HG03460 (cell line): ENCODE measurements around the gene TMEM50B.
"Not testable (repeated sequence)": the region's sequence is repeated elsewhere in the genome, so short reads cannot be mapped to it uniquely, and the experiment has no call there.

ENCODE experiments used
- ATAC-seq: cut with Tn5 transposase; IDR thresholded peaks from one replicate; pipeline ENCODE4 v1.9.1; 2021; ENCODE audit not compliant: unreplicated experiment

TMEM50B gene

DNA sequence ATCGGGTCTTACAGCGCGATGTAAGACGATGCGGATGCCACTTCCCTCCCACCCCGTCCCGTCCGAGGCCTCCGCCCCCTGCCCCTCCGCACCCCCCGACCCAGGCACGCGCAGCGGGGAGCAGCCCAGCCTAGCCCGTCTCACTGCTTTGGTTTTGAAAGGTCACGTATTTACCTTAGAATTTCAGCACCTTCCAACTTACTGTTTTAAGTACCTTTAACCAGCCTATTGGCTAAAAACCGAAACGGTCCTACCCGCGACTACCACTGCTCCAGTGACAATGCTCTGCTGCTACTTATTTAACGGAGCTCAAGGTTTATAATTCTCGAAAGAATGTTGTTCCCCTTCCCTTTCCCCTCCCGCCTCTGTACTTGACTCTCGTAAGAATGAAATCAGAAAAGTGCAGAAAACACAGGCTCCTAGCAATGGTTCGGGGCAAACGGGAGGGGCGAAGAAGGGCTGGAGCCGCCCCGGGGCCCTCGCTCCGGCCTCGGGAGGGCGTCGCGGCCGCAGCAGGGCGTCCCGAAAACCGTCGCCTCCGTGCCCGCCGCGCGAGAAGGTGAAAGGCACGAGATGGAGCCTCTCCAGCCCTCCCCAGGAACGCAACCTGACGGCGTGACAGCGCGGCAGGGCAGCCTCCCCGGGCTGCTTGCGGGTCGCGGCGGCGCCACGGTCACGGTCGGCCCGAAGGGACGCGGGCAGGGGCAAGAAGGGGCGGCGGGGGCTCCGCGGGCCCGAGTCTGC lies 667 bp downstream of the TMEM50B start:
- peak; percentile 18 for ATAC-seq

DNA sequence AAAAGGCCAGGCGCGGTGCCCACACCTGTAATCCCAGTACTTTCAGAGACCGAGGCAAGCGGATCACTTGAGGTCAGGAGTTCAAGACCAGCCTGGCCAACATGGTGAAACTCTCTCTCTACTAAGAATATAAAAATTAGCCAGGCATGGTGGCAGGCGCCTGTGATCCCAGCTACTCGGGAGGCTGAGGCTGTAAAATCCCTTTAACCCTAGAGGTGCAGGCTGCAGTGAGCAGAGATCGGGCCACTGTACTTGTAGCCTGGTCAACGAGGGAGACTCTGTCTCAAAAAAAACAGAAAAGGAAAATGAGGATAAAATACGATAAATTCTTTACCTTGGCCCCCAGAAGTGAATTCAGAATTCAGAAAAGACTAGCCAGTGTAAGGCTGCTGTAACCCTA lies 1.6 kb downstream of the TMEM50B start:
- no peak for ATAC-seq

DNA sequence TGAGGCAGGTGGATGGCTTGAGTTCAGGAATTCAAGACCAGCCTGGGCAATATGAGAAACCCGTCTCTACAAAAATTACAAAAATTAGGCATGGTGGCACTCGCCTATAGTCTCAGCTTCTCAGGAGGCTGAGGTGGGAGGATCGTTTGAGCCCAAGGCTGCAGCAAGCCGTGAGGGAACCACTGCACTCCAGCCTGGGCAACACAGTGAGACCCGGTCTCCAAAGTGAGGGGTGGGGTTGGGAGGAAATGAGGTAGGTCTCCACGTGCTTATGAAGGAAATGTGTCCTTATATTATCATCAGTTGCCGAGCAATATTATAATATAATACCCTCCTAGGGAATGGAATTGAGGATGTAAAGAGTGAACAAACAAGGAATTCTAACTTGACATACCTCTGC lies 2.7 kb downstream of the TMEM50B start:
- no peak for ATAC-seq

DNA sequence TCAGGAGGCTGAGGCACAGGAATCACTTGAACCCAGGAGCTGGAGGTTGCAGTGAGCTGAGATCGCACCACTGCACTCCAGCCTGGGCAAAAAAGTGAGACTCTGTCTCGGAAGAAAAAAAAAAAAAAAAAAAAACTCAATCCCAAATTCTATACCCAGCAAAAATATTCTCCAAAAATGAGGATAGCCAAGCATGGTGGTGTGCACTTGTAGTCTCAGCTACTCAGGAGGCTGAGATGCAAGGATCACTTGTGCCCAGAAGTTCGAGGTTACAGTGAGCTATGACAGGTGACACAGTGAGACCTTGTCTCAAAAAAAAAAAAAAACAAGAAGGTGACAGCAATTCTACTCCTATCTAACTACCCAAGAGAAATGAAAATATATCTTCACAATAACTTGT lies 6.4 kb downstream of the TMEM50B start:
- ATAC-seq: no peak

DNA sequence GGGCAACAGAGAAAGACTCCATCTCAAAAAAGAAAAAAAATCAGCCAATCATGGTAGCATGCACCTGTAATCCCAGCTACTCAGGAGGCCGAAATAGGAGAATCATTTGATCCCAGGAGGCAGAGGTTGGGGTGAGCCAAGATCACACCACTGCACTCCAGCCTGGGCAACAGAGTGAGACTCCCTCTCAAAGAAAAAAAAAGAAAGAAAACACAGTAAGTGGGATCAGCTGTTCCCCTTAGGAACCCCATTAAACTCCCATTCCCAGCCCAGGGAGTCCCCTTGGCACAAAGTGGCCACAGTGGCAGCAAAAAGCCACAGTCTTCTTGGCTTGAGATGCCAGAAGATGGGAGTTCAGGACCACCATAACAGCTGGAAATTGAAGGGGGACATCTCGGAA lies 9.1 kb downstream of the TMEM50B start:
- no peak for ATAC-seq

DNA sequence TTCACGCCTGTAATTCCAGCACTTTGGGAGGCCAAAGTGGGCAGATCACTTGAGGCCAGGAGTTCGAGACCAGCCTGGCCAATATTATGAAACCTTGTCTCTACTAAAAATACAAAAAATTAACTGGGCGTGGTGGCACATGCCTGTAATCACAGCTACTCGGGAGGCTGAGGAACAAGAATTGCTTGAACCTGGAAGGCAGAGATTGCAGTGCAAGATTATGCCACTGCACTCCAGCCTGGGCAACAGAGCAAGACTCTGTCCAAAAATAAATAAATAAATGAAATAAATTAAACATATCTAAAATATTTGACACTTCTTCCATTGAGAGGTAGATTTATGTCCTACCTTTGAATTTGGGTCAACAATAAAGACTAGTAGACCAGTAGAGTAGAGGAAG lies 10.6 kb downstream of the TMEM50B start:
- not testable (repeated sequence) for ATAC-seq

DNA sequence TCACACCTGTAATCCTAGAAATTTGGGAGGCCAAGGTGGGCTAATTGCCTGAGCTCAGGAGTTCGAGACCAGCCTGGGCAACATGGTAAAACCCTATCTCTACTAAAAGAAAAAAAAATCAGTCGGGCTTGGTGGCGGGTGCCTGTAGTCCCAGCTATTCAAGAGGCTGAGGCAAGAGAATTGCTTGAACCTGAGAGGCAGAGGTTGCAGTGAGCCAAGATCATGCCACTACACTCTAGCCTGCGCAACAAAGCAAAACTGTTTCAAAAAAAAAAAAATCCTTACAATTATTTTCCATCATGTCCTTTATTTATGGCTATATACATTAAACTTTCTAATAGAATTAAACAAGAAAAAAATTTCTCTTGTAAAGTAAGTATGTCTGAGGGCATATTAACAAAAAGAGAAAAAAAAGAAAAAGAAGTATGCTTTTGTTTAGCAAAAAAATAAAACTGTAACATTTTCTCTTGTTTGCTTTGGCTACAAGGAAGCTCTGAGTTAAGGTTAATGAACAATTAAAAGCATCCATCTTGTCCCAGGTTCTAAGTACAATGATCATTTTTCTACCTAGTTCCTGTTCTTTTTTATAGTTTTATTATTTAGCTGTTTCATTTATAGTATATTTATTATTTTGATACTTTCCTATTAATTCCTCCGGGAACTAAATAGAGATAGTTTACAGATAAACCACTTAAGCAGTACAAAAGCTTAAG lies 18.1 kb downstream of the TMEM50B start:
- no peak for ATAC-seq

DNA sequence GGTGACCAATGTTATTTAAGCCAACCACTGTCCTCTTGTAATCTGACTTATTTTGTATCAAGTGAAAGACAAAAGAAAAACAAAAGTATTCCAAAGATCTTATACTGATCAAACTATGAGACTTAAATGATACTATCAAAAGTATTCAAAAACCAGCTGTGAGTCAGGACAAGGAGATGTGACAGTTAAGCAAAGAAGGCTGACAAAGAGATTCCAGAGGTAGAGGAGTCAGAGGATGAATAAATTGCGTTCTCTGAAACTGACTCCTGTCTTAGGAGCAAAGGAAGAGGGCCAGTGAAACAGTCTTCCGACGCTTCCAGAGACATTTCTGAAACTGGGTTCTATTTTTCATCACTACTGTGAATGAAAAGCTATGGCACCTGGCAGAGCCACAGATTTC lies 20.9 kb downstream of the TMEM50B start:
- no peak for ATAC-seq

DNA sequence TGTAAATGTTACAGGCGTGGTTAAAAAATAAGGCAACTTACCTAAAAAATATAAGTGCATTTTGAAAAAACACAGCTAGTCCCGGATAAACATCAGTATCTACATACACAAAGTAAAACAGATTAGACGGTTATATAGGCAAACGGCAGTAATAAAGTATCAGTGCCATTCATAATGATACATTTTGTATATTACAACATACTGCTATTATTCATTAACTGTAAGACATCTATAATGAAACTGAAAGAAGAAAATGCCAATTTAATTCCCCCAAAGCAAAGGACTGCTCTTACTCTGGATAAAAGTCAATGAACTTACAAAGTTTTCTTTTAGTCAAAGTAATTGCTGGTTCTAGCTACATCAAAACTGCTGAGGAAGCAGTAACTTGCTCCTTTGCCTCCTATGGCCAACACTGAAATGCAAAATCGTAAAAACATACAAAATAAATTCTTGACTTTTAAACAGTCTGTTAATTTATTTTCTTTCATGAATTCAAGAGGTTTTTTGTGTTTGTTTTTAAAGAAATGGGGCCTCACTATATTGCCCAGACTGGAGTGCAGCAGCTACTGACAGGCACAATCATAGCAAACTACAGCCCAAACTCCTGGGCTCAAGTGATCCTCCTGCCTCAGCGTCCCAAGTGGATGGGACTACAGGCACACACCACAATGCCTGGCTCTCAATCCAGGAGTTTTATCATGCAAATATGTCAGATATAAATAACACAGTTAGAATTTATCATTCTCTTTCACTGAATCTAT lies 23.9 kb downstream of the TMEM50B start:
- no peak for ATAC-seq

DNA sequence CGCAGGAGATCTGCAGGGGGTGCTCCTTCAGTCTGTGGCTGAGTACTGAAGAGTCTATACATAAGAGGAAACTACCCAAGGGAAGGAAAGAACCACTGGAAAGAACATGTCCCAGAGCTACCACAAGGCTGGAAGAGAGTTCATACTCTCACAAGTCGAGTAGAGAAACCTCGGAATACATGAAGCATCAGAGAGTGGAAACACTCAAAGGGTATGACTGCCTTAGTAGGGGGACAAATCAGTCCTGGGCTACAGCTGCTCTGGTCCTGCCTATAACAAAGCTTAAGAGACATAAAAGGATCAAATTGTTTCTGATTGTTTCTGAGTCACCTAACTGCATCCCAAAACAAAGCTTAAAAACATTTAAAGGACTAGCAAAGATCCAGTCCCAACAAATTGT lies 27.4 kb downstream of the TMEM50B start:
- ATAC-seq: no peak

DNA sequence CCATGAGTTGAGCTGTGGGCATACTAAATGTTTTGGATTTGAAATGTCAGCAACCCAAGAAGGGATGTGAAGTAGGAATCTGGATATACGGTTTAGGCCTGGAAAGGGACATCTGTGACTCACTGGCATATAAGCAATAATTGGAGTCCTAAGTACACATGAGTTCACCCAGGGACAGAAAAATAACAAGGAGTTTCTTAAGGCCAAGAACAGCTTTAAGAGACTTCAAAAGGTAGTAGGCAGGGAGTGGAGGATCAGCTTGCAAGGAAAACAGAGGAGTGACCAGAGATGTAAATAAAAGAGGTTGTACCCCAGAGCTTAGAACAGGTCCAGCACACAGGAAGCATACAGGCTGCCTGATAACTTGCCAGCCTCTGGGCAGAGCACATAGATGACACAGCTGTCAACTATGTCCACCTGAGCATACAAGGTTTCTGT lies 28.1 kb downstream of the TMEM50B start:
- ATAC-seq: no peak

DNA sequence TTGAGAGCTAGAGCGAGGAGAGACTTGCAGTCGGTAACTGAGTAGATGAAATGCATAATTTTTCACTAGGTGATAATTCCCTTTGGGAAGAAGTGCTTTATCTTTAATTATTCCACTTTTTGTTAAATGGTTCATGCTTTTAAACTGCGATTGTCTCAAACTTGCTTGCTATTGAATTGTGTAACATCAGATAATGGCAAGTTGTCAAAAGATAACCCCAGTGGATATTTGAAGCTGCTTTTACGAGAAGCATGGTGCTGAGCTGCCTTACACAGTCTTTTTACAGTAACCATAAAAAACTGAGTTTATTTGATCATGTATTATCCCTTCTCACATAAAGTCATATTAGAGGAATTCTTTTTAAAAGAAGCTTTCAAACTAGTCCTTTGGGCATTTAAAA lies 30.2 kb downstream of the TMEM50B start:
- no peak for ATAC-seq

DNA sequence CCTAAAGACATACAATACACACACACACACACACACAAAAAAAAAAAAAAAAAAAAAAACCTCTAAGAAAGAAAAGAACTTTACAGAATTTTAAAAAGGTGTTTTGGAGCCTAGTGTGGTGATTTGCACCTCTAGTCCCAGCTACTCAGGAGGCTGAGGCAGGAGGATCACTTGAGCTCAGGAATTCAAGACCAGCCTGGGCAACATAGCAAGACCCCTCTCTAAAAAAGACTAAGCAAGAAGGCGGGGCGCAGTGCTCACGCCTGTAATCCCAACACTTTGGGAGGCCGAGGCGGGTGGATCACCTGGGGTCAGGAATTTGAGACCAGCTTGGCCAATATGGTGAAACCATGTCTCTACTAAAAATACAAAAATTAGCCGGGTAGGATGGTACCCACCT lies 33.2 kb downstream of the TMEM50B start:
- ATAC-seq: not testable (repeated sequence)

DNA sequence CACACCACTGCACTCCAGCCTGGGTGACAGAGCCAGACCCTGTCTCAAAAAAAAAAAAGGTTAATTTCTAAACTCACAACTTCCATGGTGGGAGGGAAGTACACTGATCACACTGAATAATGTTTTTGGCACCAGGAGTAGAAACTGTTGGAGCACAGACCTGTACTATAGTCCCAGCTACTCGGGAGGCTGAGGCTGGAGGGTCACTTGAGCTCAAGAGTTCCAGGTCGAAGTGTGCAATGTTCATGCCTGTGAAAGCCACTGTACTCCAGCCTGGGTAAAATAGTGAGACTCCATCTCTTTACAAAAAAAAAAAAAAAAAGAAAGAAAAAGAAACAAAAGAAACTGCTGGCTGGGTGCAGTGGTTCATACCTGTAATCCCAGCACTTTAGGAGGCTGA lies 35.3 kb downstream of the TMEM50B start:
- no peak for ATAC-seq

DNA sequence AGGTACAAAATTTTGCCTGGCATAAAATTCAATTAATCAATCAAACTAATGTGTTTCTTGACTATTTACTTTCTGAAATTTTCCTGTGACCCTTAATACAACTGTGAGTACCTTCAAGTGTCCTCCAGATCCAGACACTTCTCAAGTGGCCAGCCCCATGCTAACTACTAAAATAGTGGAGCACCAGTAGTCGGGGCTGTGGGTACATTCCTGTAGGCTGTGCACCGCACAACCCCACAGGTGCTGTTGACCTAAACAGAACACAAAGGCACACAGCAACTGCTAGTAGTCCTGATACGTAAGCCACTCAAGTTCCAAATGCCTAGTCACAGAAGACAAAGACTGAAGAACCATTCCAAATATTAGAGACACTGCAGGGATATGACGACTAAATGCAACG lies 36.6 kb downstream of the TMEM50B start:
- ATAC-seq: no peak

DNA sequence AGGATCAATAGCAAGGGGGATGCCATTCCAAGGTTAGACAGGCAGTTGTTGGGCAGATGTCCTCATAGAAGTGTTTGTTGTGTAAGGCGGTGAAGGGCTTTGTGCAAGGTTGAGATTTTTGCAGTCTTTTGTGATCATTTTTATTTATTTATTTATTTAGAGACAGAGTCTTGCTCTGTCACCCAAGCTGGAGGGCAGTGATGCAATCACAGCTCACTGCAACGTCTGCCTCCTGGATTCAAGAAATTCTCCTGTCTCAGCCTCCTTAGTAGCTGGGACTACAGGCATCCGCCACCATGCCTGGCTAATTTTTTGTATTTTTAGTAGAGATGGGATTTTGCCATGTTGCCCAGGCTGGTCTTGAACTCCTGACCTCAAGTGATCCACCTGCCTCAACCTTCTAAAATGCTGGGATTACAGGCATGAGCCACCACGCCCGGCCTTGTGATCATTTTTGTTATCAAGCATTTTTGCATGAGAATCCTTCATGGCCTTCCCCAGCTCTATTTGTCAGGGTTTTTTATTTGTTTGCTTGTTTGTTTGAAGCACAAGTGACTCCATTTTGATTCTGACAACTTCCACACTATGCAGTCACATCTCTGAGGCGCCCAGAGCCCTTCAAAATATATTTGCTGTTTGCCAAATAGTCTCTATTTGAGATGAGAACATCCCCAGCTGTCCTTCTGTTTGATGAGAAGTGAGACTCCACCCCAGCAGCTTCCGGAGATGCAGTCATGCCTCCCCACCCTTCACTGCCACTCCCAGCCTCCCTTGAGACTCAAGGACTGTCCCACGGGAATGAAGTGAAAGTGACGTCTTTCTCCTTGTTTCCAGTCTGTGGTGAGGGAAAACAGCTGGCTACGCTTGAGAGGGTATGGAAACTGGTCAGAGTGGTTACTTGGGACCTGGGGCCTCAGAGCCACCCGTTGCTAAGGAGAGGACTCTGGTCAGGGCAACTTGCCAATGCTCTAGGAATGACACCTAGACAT lies 38.0 kb downstream of the TMEM50B start:
- ATAC-seq: peak; percentile 66

DNA sequence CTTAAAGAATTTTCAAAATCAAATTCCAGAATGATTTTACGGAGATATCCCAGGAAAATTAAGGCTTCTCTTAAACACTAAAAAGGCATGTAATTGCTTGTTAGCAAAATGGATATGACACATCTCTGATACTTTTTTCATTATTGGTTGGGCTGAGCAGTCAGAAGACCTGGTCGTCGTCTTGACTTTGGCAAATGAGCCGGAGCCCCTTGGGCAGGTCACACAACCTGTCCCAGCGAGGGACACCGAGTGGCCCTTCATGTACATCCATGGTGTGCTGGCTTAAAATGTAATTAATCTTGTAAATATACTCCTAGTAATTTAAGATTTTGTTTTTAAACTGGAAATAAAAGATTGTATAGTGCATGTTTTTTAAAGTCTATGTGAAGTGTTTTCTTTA lies 42.6 kb downstream of the TMEM50B start:
- no peak for ATAC-seq

DNA sequence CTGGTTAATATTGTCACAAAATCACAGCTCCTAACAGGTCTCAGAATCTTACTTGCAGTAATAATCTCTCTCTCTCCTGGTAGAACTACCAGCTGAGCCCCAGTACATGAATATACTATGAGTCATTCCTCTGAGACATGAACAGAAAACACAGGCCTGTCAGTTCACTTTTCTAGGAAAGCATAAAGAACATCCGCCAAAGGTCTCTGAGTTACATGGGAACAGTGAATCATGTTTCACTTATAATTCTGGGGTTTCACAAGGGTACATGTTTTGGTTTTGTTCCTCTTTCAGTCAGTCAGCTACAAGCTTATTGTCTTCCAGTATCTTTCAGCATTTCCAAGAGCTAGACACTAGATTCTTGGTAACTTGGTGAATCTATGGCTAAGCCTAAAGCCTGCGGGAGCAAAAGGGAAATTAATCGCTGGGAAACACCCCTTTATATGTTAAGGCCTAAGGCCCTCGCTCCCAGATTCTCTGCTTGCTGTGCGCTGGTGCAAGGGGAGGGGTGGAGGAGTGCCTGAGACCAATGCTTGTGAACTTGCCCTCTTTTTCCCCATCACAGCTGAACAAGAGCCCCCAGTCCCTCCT lies 44.9 kb downstream of the TMEM50B start:
- ATAC-seq: peak; percentile 79

DNA sequence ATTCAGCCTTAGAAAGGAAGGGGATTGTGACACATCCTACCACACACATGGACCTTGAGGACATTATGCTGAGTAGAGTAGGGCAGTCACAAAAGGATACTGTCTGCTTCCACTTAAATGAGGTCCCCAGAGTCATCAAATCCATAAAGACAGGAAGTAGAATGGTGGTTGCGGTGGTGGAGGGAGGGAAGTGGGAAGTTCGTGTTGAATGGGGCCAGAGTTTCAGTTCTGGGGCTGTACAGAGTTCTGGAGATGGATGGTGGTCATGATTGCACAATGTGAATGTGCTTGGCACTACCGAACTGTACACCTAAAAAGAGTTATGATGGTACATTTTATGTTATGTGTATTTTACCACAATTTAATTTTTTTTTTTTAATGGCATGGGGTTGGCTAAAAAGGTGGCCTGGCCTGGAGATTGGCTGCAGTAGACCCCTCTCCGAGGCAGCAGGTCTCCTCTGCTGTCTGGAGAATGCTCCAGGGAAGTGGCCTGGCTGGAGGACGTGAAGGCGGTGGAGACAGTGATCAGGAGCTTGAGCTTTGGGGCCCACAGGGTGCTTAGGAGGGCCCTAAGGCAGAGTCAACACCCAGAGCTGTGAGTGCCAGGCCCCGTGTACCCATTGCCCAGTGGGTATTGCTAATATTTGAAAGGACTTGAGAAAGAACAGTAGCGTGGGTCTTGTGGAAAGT lies 46.2 kb downstream of the TMEM50B start:
- ATAC-seq: no peak

DNA sequence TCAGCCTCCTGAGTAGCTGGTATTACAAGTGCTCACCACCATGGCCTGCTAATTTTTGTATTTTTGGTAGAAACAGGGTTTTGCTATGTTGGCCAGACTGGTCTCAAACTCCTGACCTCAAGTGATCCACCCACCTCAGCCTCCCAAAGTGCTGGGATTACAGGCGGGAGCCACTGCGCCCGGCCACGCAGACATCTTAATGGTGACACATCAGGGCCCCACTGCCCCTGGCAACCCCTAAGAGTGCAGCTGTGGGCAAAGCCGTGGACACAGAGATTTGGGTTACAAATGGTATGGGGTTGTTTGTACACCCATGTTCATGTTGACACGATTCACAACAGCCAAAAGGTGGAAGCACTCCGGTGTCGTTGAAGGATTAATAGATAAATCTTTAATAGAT lies 46.8 kb downstream of the TMEM50B start:
- no peak for ATAC-seq
